Panc1 (cell line): ENCODE data around the gene CHAF1A. TPM values are rescaled to one million over a fixed set of nuclear protein-coding genes. Genes with fewer than 3 reads are reported as not detected.

Experiments
- ATAC-seq: fragments of 200-7000 bp; cut with Tn5 transposase; 2 replicates; pipeline ENCODE4 v1.9.1; 2020; ENCODE audit warnings: mild to moderate bottlenecking, moderate library complexity
- BruUV-seq: library from RNA; stranded (reverse); fragments of 400-500 nt; replicated peaks from 2 replicates; lab custom pipeline; 2021; lab: Mats Ljungman, UMichigan
- CTCF ChIA-PET: fragments of 300-600 bp; sonication (Branson Sonifier 250); formaldehyde crosslinking; loops from one replicate; lab custom pipeline; 2022; ENCODE audit warnings: antibody characterized with exemption; lab: Charles Lee
- POLR2A ChIA-PET: fragments of 300-600 bp; sonication (Branson Sonifier 250); formaldehyde crosslinking; loops from one replicate; lab custom pipeline; 2022; ENCODE audit warnings: antibody characterized with exemption; lab: Charles Lee
- DNase-seq: peaks from one replicate; pipeline ENCODE4 v3.0.0-alpha.2; 2010; ENCODE audit warnings: low read depth, low spot score
- H3K27ac ChIP-seq: 2 replicates; pipeline ENCODE4 v1.5.1; 2011; ENCODE audit warnings: mild to moderate bottlenecking, low read length, inconsistent platforms
- H3K27me3 ChIP-seq: fragments of 200-500 bp; sonication (Bioruptor generic); 2 replicates; pipeline ENCODE4 v1.6.0; 2014; ENCODE audit warnings: low read length, inconsistent platforms; ENCODE audit not compliant: control insufficient read depth, insufficient read depth
- H3K36me3 ChIP-seq: fragments of 200-500 bp; sonication (Bioruptor generic); 2 replicates; pipeline ENCODE4 v1.5.1; 2014; ENCODE audit warnings: inconsistent platforms, mild to moderate bottlenecking, low read length, moderate library complexity; ENCODE audit not compliant: control insufficient read depth, insufficient read depth
- H3K4me1 ChIP-seq: 2 replicates; pipeline ENCODE4 v1.5.1; 2011; ENCODE audit warnings: inconsistent platforms, mild to moderate bottlenecking, low read length, moderate library complexity; ENCODE audit not compliant: control insufficient read depth, insufficient read depth
- H3K4me3 ChIP-seq, 2 experiments: 2 replicates each; pipeline ENCODE4 v1.5.1; 2011 to 2012; ENCODE audit warnings: low read depth in 2 of 2, low read length in 2 of 2, mild to moderate bottlenecking in 2 of 2, inconsistent platforms in 1 of 2, moderate library complexity in 1 of 2
- H3K9me3 ChIP-seq: fragments of 200-500 bp; sonication (Bioruptor generic); 2 replicates; pipeline ENCODE4 v1.5.1; 2014; ENCODE audit warnings: low read depth, mild to moderate bottlenecking, inconsistent platforms, low read length, moderate library complexity; ENCODE audit not compliant: control insufficient read depth, insufficient read depth
- CTCF ChIP-seq: fragments of 450-650 bp; IDR thresholded peaks from 2 replicates; pipeline ENCODE4 v1.5.1; 2017; ENCODE audit warnings: mild to moderate bottlenecking
- POLR2AphosphoS5 ChIP-seq: IDR thresholded peaks from 2 replicates; pipeline ENCODE4 v1.6.1; 2012; ENCODE audit warnings: mild to moderate bottlenecking, low read depth, low read length, moderate library complexity
- SIN3A ChIP-seq: IDR thresholded peaks from 2 replicates; pipeline ENCODE4 v1.6.1; 2012; ENCODE audit warnings: low read depth, mild to moderate bottlenecking, low read length, moderate library complexity, borderline replicate concordance; ENCODE audit not compliant: insufficient read depth
- TCF7L2 ChIP-seq: IDR thresholded peaks from 2 replicates; pipeline ENCODE4 v1.6.1; 2011; ENCODE audit warnings: mild to moderate bottlenecking, low read depth, low read length, inconsistent platforms
- in situ Hi-C: cut with HindIII; loops from 2 replicates; pipeline ENCODE4 v1.10.0; 2016; ENCODE audit warnings: low sequenced_read_pairs, low pct_unique_long_range_greater_than_20kb
- intact Hi-C: fragments of 100-400 bp; cut with micrococcal nuclease; formaldehyde crosslinking; loops from one replicate; pipeline ENCODE4 v1.10.0; 2022; ENCODE audit not compliant: unreplicated experiment
- total RNA-seq: library from RNA; stranded (reverse); gene quantifications from one replicate; pipeline ENCODE4 v1.2.1, GENCODE V29; 2021; ENCODE audit not compliant: unreplicated experiment
- TF ChIP-seq, protein P1 (sequence below), 2 experiments: IDR thresholded peaks; 2 replicates each; pipeline ENCODE4 v1.6.1; 2011 to 2012; ENCODE audit warnings: low read depth in 2 of 2, control low read depth in 1 of 2, low read length in 1 of 2, mild to moderate bottlenecking in 1 of 2, moderate library complexity in 1 of 2; ENCODE audit not compliant: insufficient read depth in 1 of 2

Gene CHAF1A
- total RNA-seq, 1 experiment from 2014 or later, result 45.4 TPM

DNA sequence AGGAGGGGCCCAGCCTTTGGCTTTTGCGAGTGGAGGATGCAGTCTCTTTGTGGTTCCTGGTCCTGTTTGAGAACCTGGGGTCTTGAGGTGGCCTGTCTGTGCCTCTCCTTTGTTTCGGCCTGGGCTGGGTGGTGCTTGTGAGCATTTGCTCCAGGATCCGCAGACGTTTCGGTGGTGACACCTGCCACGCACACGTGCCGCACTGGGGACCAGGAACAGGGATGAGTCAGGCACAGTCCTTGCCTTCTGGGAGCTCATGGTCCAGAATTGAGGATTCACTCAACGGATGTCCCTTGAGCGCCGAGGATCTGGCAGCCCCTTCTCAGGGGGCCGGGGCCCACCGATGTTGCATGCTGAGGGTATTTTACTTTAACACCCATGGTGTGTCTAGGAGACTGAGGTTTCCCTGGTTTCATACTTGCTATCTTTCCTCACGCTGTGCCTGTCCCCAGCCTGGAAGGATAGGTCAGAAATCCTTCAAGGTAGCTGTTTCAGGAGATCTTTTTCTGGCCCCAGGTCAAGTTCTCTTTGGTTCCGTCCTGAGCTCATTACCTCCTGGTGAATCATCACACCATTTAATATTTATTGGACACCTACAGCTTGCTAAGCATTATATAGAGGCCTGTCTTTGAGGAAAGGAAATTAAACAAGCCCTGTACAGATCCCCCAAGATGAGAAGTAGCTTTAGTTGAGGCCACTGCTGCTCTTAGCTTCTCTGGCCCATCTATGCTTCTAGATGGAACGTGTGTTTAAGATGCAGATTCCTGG is 74.8 kb downstream of the CHAF1A start:
- no TSS peak for BruUV-seq

GRCh38 chr19:4482721-4483364 is 80.4 kb downstream of the CHAF1A start:
- DNase-seq (no peak), ATAC-seq (no peak; the same call in 1 of the 2 replicates)
- Histone ChIP-seq H3K27me3 (no peaks in the 10 kb centered on the region), H3K9me3 (no peaks in the 10 kb centered on the region), H3K4me1 (no peaks in the 10 kb centered on the region), H3K36me3 (no peaks in the 10 kb centered on the region), H3K27ac (no peak overlapping the region), H3K4me3 (no peak overlapping the region)
- CTCF ChIA-PET, result no interaction called here
- intact Hi-C loops, result no loop called here
- POLR2A ChIA-PET, result no interaction called here
- TF ChIP-seq POLR2AphosphoS5 (no peak), SIN3A (no peak), CTCF (no peak), TCF7L2 (no peak)
- TF ChIP-seq, protein P1, sequence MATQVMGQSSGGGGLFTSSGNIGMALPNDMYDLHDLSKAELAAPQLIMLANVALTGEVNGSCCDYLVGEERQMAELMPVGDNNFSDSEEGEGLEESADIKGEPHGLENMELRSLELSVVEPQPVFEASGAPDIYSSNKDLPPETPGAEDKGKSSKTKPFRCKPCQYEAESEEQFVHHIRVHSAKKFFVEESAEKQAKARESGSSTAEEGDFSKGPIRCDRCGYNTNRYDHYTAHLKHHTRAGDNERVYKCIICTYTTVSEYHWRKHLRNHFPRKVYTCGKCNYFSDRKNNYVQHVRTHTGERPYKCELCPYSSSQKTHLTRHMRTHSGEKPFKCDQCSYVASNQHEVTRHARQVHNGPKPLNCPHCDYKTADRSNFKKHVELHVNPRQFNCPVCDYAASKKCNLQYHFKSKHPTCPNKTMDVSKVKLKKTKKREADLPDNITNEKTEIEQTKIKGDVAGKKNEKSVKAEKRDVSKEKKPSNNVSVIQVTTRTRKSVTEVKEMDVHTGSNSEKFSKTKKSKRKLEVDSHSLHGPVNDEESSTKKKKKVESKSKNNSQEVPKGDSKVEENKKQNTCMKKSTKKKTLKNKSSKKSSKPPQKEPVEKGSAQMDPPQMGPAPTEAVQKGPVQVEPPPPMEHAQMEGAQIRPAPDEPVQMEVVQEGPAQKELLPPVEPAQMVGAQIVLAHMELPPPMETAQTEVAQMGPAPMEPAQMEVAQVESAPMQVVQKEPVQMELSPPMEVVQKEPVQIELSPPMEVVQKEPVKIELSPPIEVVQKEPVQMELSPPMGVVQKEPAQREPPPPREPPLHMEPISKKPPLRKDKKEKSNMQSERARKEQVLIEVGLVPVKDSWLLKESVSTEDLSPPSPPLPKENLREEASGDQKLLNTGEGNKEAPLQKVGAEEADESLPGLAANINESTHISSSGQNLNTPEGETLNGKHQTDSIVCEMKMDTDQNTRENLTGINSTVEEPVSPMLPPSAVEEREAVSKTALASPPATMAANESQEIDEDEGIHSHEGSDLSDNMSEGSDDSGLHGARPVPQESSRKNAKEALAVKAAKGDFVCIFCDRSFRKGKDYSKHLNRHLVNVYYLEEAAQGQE (IDR thresholded peaks at IDR 0.05; ENCODE audit: insufficient read depth in 1 of 2, low read depth in 2 of 2, low read length in 1 of 2), result no peak
- BruUV-seq, result no TSS peak
- in situ Hi-C loops, result no loop called here

More for the DNA sequence above, 74.8 kb downstream of the CHAF1A start:
- Histone ChIP-seq H3K36me3 (peaks cover 4% of the 10 kb centered on the region; the same call in 1 of the 2 replicates), H3K27ac (no peak overlapping the region), H3K9me3 (no peaks in the 10 kb centered on the region), H3K4me1 (no peaks in the 10 kb centered on the region; the same call in 1 of the 2 replicates), H3K27me3 (no peaks in the 10 kb centered on the region), H3K4me3 (no peak overlapping the region)
- in situ Hi-C loops (no loop called here), intact Hi-C loops (no loop called here)
- POLR2A ChIA-PET, result no interaction called here
- CTCF ChIA-PET, result no interaction called here
- no peak for TF ChIP-seq TCF7L2
- no peak for ATAC-seq
- no peak for DNase-seq

- CTCF ChIA-PET, result no interaction called here
Measured at GRCh38 chr19:4483385-4483784, 80.9 kb downstream of the CHAF1A start.

More at GRCh38 chr19:4483385-4483784, 80.9 kb downstream of the CHAF1A start:
- TF ChIP-seq TCF7L2 (no peak), CTCF (no peak), SIN3A (no peak), POLR2AphosphoS5 (no peak)
- TF ChIP-seq, protein P1 (IDR thresholded peaks at IDR 0.05; ENCODE audit: insufficient read depth in 1 of 2, low read depth in 2 of 2, low read length in 1 of 2), result no peak
- in situ Hi-C loops, result no loop called here
- no peak; the same call in 1 of the 2 replicates for ATAC-seq
- DNase-seq, result no peak
- Histone ChIP-seq H3K4me3 (no peak overlapping the region), H3K27ac (no peak overlapping the region), H3K36me3 (no peaks in the 10 kb centered on the region), H3K9me3 (no peaks in the 10 kb centered on the region), H3K27me3 (no peaks in the 10 kb centered on the region), H3K4me1 (no peaks in the 10 kb centered on the region)
- POLR2A ChIA-PET, result no interaction called here
- intact Hi-C loops, result no loop called here
- BruUV-seq, result no TSS peak
